MG63 (cell line): Measurements from ENCODE around the gene PAEP. TPM values are rescaled to one million over a fixed set of nuclear protein-coding genes. Genes with fewer than 3 reads are reported as not detected.

Source experiments
- DNase-seq: peaks from one replicate; pipeline ENCODE4 v3.0.0-alpha.2; 2020
- H3K27me3 ChIP-seq: fragments of 250-450 bp; sonication (Bioruptor Pico); 2 replicates; pipeline ENCODE4 v1.5.1; 2020; ENCODE audit warnings: mild to moderate bottlenecking, moderate library complexity
- H3K36me3 ChIP-seq: fragments of 250-450 bp; sonication (Bioruptor Pico); 2 replicates; pipeline ENCODE4 v1.5.1; 2020; ENCODE audit warnings: mild to moderate bottlenecking, moderate library complexity
- H3K4me3 ChIP-seq: fragments of 250-450 bp; sonication (Bioruptor Pico); 2 replicates; pipeline ENCODE4 v1.5.1; 2020; ENCODE audit warnings: mild to moderate bottlenecking, moderate library complexity
- H3K9me3 ChIP-seq: fragments of 250-450 bp; sonication (Bioruptor Pico); 2 replicates; pipeline ENCODE4 v1.5.1; 2020; ENCODE audit warnings: mild to moderate bottlenecking, moderate library complexity
- total RNA-seq: library from RNA; depleted of rRNA; stranded (reverse); fragments of >200 nt; shearing (Covaris generic); gene quantifications from 2 replicates; pipeline ENCODE4 v1.2.3, GENCODE V29; 2014; ENCODE audit warnings: low replicate concordance; rRNA removed

PAEP gene
- total RNA-seq, 1 experiment from 2014 or later = not detected

DNA sequence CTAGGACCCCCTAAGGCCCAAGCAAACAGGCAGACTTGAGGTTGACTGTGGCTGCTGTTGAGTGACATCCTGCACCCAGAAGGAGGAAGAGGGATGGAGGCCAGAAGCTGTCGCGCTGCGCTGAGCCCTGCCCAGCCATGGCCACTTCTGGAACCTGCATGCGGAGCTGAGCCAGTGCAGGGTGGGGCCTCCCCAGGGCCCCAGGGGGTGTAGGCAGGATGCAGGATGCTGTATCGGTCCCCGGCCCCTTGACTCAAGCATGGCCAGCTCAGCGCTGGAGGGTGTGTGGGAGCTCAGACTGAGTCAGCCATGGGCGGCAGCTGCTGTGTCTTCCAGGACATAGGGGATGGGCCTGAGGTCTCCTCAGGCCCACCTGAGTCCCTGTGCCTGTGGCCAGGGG, 50.9 kb downstream of the PAEP start:
- Histone ChIP-seq H3K9me3 (no peaks in the 10 kb centered on the region), H3K27me3 (no peaks in the 10 kb centered on the region), H3K4me3 (no peak overlapping the region), H3K36me3 (no peaks in the 10 kb centered on the region)
- no peak for DNase-seq

DNA sequence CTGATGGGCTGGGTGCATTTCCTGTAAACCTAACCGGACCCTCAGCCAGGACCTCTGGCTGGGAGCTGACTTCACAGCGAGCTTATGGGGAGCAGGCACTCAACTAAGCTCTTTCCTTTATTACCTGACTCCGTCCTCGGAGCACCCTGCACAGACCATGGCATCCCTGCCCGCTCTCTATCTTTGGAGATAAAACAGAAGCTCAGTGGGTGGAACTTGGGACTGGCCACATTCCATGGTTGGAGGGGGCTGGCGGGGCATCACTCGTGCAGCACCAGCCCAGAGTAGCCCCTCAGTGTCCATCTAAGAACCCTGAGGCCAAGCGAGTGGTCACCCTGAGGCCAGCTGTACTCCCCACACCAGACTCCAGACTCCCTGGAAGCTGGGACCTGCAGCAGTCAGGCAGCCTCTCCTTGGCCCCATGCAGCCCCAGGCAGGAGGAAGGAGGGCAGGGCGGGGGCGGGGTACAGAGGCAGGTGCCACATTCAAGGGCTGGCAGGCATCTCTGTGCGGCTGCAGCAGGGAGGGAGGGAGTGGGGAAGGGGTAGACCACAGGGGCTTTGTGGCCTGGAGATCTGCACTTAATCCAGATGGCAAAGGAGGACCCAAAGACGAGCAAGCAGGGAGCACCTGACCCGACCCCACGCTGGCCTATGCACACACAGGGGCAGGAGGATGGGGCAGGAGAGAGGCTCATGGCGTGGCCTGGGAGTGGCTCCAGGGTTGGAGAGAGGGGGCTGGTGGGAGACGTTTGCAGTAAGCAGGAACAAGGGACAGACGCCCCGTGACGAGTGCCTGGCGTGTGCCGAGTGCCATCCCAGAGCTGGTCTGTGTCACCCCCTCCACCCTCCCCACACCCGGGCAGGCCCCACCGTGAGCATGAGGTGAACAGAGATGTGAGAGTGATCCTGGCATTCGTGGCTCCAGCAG, 51.7 kb downstream of the PAEP start:
- H3K36me3 ChIP-seq = no peaks in the 10 kb centered on the region
- DNase-seq = no peak
- no peaks in the 10 kb centered on the region for H3K9me3 ChIP-seq
- H3K27me3 ChIP-seq = no peaks in the 10 kb centered on the region
- H3K4me3 ChIP-seq = no peak overlapping the region

DNA sequence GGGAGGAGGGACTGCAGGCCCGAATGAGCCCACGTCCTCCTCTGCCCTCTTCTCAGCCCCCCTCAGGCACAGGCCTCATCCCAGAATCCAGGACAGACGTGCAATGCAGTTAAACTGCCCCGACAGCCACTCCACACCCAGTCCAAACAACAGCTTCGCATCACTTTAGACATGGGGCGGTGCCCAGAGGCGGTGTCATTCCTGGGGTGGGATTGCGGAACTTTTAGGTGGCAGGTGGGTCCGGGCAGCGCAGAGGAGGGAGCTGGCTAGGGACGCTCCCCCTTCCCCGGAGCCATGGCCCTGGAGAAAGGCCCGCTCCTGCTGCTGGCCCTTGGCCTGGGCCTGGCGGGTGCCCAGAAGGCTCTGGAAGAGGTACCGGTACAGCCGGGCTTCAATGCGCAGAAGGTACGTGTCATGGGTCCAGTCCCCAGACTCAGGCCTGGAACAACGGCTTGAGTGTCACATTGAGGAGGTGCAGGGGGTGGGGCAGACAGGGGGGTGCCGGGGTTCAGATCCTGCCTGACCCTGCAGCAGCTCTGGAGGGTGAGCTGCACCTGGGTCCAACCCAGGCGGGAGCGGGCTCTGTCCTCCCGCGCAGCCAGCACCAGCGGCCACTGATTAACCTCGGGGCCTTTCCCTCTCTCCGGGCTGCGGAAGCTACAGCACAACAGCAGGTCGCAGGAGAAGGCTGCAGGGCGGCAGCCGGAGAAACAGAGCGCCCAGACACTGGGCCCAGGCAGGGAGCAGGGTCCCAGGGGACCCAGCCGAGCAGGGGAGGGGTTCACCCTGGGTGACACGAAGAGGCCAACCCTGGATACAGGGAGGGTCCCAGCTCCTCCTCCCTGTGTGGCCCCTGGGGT, 52.6 kb downstream of the PAEP start:
- no peak for DNase-seq
- no peak overlapping the region for H3K4me3 ChIP-seq
- H3K36me3 ChIP-seq = no peaks in the 10 kb centered on the region
- no peaks in the 10 kb centered on the region for H3K9me3 ChIP-seq
- no peaks in the 10 kb centered on the region for H3K27me3 ChIP-seq

DNA sequence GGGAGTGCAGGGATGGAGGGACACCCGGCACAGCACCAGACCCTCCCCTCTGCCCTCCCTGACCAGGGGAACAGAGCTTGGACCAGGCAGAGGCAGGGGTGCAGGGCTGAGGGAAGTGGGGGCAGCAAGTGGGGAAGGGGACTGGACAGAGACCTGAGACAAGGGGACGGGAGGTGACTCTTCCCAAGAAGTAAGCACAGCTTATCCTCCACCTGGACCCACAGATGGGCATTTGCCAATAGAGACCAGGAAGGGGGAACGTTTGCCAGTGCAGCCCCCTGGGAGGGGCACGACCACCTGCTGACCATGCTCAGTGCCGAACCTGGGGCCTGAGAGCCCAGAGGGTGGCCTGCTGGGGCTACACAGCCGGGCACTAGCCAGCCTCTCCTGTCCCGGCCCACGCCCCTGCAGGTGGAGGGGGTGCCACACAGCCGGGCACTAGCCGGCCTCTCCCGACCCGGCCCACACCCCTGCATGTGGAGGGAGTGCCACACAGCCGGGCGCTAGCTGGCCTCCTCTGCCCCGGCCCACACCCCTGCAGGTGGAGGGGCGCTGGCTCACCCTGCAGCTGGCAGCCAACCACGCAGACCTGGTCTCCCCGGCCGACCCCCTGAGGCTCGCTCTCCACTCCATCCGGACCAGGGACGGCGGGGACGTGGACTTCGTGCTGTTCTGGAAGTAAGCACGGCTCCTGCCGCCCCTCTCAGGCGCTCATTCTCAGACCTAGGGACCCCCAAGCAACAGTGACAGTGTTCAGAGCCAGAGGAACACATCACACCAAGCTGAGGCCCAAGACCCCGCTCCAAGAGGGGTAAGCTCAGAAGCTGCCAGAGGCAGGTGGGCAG, 53.5 kb downstream of the PAEP start:
- H3K4me3 ChIP-seq = no peak overlapping the region
- no peaks in the 10 kb centered on the region for H3K36me3 ChIP-seq
- no peak for DNase-seq
- no peaks in the 10 kb centered on the region for H3K9me3 ChIP-seq
- H3K27me3 ChIP-seq = no peaks in the 10 kb centered on the region

DNA sequence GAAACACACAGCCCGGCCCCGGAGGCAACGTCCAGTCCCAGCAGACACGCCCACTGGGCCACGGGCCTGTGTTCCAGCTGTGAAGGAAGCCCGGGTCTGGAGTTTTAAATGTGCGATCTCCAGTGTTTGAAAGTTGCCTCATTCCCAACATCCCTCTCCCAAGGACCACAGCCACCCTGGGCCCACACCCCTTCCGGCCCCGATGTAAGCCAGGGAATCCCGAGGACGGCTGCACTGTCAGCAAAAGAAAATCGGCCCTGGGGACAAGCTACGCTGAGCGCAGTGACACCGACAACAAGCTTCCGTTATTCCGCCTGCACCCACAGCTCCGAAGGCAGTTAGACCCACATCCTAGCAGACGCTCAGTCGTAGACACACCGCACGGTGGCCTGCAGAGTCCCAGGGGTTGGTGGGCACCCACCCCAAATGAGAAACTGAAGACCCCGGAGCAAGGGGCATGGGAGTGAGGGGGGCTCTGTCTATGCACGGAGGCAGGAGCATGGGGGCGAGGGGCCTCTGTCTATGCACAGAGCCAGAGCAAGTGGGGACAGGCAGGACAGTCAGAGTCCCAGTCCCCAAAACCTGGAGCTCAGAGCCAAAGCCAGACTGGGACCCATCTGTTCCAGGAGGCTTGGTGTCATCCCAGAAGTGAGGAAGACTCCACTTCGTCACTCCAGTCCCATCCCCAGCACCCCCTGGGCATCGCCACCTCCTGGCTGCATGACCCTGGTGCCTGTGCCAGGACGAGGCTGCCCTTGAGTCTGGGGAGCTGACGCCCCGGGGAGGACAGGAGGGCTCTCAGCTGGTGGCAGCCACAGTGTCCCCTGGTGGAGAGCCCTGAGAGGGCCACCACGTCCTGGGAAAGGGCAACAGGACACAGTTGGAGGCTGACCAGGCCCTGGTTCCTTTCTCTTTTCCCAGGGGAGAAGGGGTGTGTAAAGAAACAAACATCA, 54.4 kb downstream of the PAEP start:
- H3K9me3 ChIP-seq = no peaks in the 10 kb centered on the region
- peak; percentile 11 for DNase-seq
- H3K4me3 ChIP-seq = no peak overlapping the region
- no peaks in the 10 kb centered on the region; the same call in 1 of the 2 replicates for H3K27me3 ChIP-seq
- no peaks in the 10 kb centered on the region for H3K36me3 ChIP-seq

Other genes with a start within 250 kb of the PAEP start
- gene PPP1R26, start 82.0 kb upstream of the PAEP start, total RNA-seq = 19.8 and 20.3 TPM in 2 replicates
- gene MRPS2, start 61.1 kb upstream of the PAEP start, total RNA-seq = 20.7 and 24.1 TPM in 2 replicates
- not detected in 2 replicates for gene LCN1, start 40.3 kb upstream of the PAEP start, total RNA-seq
- gene OBP2A, start 15.6 kb upstream of the PAEP start, total RNA-seq = not detected in 2 replicates
- gene GLT6D1, start 77.8 kb downstream of the PAEP start, total RNA-seq = not detected in 2 replicates
- gene LCN9, start 101.6 kb downstream of the PAEP start, total RNA-seq = not detected in 2 replicates
- not detected in 2 replicates for gene SOHLH1, start 137.7 kb downstream of the PAEP start, total RNA-seq
- not detected in 2 replicates for gene KCNT1, start 140.4 kb downstream of the PAEP start, total RNA-seq